Central memory CD8-positive, alpha-beta T cell (primary cell): ENCODE data around the gene SLIT3.

Experiments used
- ATAC-seq: fragments of 150-1000 bp; cut with Tn5 transposase; replicated peaks from 2 replicates; pipeline ENCODE4 v1.10.0; 2022; ENCODE audit warnings: mild to moderate bottlenecking, moderate FRiP score, moderate number of reproducible peaks; ENCODE audit not compliant: poor library complexity, severe bottlenecking; ENCODE audit errors: extremely low read depth
- DNase-seq, 2 donors: peaks; one replicate each; pipeline ENCODE4 v3.0.0; 2021; ENCODE audit warnings: low spot score in 2 of 2
- H3K27ac Mint-ChIP-seq: one replicate; pipeline ENCODE4 v1.8.0; 2022; ENCODE audit warnings: low read depth, mild to moderate bottlenecking, moderate library complexity, mixed read lengths
- H3K27me3 Mint-ChIP-seq: one replicate; pipeline ENCODE4 v1.8.0; 2022; ENCODE audit warnings: mixed read lengths
- H3K36me3 Mint-ChIP-seq: one replicate; pipeline ENCODE4 v1.8.0; 2022; ENCODE audit warnings: mild to moderate bottlenecking, moderate library complexity, mixed read lengths; ENCODE audit not compliant: insufficient read depth
- H3K4me1 Mint-ChIP-seq: one replicate; pipeline ENCODE4 v1.8.0; 2022; ENCODE audit warnings: mixed read lengths
- H3K4me3 Mint-ChIP-seq: one replicate; pipeline ENCODE4 v1.8.0; 2022; ENCODE audit warnings: mild to moderate bottlenecking, moderate library complexity, mixed read lengths
- H3K9me3 Mint-ChIP-seq: one replicate; pipeline ENCODE4 v1.8.0; 2022; ENCODE audit warnings: mixed read lengths

The SLIT3 gene

DNA sequence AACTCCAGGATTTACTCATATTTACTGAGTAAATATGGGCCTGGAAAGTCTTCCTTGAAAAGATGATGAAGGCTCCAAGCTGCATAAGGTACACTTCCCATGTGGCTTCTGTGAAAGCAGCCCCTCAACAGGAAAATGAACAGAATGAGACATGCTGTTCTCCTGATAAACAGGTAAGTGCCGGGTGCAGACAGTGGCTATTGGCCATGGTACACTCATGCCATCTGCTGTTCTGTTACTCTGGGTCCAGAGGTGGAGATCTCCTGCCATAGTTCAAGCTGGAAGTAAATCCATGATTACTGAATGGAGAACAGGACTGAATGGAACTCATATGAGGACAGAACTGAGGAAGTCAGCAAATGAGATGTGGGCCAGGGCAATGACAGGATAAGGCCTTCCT, 103.6 kb downstream of the SLIT3 start:
- Mint-ChIP-seq H3K9me3 (no peaks in the 10 kb centered on the region), H3K27ac (no peak overlapping the region), H3K4me1 (no peaks in the 10 kb centered on the region), H3K4me3 (no peak overlapping the region), H3K36me3 (peaks cover 3% of the 10 kb centered on the region), H3K27me3 (no peaks in the 10 kb centered on the region)
- DNase-seq (no peak), ATAC-seq (no peak)

DNA sequence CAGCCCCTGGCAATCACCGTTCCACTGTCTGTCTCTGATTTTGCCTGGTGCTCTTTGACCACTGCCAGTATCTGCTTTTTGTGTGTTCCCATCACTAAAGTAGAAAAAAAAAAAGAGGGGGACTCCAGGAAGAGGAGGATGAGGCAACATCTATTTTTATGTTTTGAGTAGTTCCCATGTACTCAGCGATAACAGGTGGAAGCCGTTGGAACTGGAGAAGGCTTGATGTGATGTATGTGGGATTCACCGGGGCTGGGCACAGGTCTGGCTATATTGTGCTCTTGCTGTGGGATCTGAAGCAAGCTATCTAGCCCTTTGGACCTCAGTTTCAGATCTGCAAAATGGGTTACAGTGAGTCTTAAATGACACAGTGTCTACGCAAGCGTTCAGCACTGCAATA, 104.9 kb downstream of the SLIT3 start:
- Mint-ChIP-seq H3K9me3 (no peaks in the 10 kb centered on the region), H3K27me3 (no peaks in the 10 kb centered on the region), H3K4me3 (no peak overlapping the region), H3K36me3 (peaks cover 3% of the 10 kb centered on the region), H3K27ac (no peak overlapping the region), H3K4me1 (no peaks in the 10 kb centered on the region)
- no peak for ATAC-seq
- DNase-seq: no peak

GRCh38 chr5:169195601-169196000, 105.3 kb downstream of the SLIT3 start:
- Mint-ChIP-seq H3K4me3 (no peak overlapping the region), H3K9me3 (no peaks in the 10 kb centered on the region), H3K4me1 (no peaks in the 10 kb centered on the region), H3K27me3 (no peaks in the 10 kb centered on the region), H3K27ac (no peak overlapping the region), H3K36me3 (peaks cover 3% of the 10 kb centered on the region)
- ATAC-seq (no peak), DNase-seq (no peak)

- Mint-ChIP-seq H3K4me3 (no peak overlapping the region), H3K27me3 (peaks cover 8% of the 10 kb centered on the region), H3K36me3 (no peaks in the 10 kb centered on the region), H3K4me1 (no peaks in the 10 kb centered on the region), H3K27ac (no peak overlapping the region), H3K9me3 (no peaks in the 10 kb centered on the region)
- no peak for ATAC-seq
- no peak for DNase-seq
Observed at GRCh38 chr5:169192536-169192935, 108.4 kb downstream of the SLIT3 start.

- no peaks in the 10 kb centered on the region for H3K4me1 Mint-ChIP-seq
Observed at GRCh38 chr5:169190849-169191248, 110.1 kb downstream of the SLIT3 start.

DNA sequence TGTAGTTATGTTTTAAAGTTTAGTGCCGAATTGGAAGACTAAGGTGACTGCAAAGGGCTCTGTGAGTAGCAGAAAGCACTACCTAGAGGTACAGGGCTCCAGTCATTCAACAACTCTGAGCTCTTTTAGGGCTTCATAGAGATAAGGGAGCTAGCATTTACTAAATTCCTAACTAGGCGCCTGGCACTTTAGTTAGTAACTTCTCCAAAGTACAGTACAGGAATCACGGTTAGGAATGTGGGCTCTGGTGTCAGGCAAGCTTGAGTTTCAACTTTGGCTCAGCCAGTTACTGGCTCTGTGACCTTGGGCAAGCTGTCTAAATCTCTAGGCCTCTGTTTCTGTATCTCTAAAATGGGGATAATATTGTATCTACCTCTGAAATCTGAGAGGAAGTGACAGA, 115.3 kb downstream of the SLIT3 start:
- ATAC-seq (no peak), DNase-seq (no peak)
- no peaks in the 10 kb centered on the region for H3K4me1 Mint-ChIP-seq
- H3K9me3 Mint-ChIP-seq: no peaks in the 10 kb centered on the region
- no peaks in the 10 kb centered on the region for H3K36me3 Mint-ChIP-seq
- no peak overlapping the region for H3K27ac Mint-ChIP-seq
- H3K4me3 Mint-ChIP-seq: no peak overlapping the region
- peaks cover 8% of the 10 kb centered on the region for H3K27me3 Mint-ChIP-seq

More at GRCh38 chr5:169190849-169191248, 110.1 kb downstream of the SLIT3 start:
- Mint-ChIP-seq H3K27ac (no peak overlapping the region), H3K4me3 (no peak overlapping the region), H3K36me3 (no peaks in the 10 kb centered on the region), H3K9me3 (no peaks in the 10 kb centered on the region), H3K27me3 (peaks cover 8% of the 10 kb centered on the region)
- DNase-seq (no peak), ATAC-seq (no peak)

DNA sequence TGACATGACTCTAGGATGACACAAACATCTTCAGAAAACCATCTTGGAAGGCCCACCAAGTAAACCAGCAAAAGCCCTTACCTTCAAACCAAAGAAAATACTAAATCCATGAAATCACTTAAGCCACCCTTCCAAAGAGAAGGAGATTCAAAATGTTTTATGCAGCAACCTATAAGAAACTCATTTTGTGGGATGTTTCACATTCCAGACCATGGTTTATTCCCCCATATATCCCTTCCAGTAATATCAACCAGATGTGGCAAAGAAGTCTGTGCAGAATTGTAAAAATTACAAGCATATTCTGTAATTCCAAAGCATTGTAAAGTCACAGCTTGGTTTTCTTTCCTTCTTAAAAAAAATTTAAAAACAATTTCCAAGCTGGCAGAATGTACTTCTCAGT, 117.4 kb downstream of the SLIT3 start:
- Mint-ChIP-seq H3K9me3 (no peaks in the 10 kb centered on the region), H3K4me3 (no peak overlapping the region), H3K27ac (no peak overlapping the region), H3K27me3 (peaks cover 2% of the 10 kb centered on the region), H3K4me1 (no peaks in the 10 kb centered on the region), H3K36me3 (no peaks in the 10 kb centered on the region)
- ATAC-seq (no peak), DNase-seq (no peak)

GRCh38 chr5:169182797-169183196, 118.1 kb downstream of the SLIT3 start:
- no peaks in the 10 kb centered on the region for H3K36me3 Mint-ChIP-seq
- ATAC-seq (no peak), DNase-seq (no peak)
- no peaks in the 10 kb centered on the region for H3K27me3 Mint-ChIP-seq
- H3K9me3 Mint-ChIP-seq: no peaks in the 10 kb centered on the region
- no peak overlapping the region for H3K27ac Mint-ChIP-seq
- H3K4me1 Mint-ChIP-seq: no peaks in the 10 kb centered on the region
- H3K4me3 Mint-ChIP-seq: no peak overlapping the region

- no peaks in the 10 kb centered on the region for H3K4me1 Mint-ChIP-seq
- no peak overlapping the region for H3K4me3 Mint-ChIP-seq
- no peaks in the 10 kb centered on the region for H3K27me3 Mint-ChIP-seq
- no peak for DNase-seq
- H3K36me3 Mint-ChIP-seq: no peaks in the 10 kb centered on the region
- no peaks in the 10 kb centered on the region for H3K9me3 Mint-ChIP-seq
- no peak for ATAC-seq
- H3K27ac Mint-ChIP-seq: no peak overlapping the region
Observed at GRCh38 chr5:169181814-169182213, 119.1 kb downstream of the SLIT3 start.

- no peaks in the 10 kb centered on the region for H3K9me3 Mint-ChIP-seq
- no peak overlapping the region for H3K27ac Mint-ChIP-seq
- no peak overlapping the region for H3K4me3 Mint-ChIP-seq
- no peaks in the 10 kb centered on the region for H3K36me3 Mint-ChIP-seq
- ATAC-seq (no peak), DNase-seq (no peak)
- no peaks in the 10 kb centered on the region for H3K27me3 Mint-ChIP-seq
- no peaks in the 10 kb centered on the region for H3K4me1 Mint-ChIP-seq
Observed at GRCh38 chr5:169178754-169179153, 122.2 kb downstream of the SLIT3 start.

DNA sequence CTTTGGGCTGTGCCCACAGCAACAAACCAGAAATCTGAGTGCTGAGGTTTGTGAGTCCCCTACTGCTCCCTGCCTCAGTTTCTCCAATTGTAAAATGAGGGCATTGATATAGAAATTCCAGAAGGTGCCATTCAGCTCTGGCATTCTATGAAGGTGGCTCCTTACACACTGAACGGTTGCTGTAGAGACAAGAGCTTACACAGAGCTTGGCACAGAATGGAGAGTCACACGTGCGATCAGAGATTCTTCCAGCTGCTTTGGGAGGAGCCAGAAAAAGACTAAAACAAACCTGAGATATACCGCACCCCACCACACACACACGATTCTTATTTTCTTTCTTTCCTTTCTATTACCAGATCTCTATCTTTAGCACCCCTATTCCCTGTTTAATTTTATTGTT, 122.7 kb downstream of the SLIT3 start:
- H3K27ac Mint-ChIP-seq: no peak overlapping the region
- no peak for ATAC-seq
- DNase-seq: no peak
- no peak overlapping the region for H3K4me3 Mint-ChIP-seq
- no peaks in the 10 kb centered on the region for H3K27me3 Mint-ChIP-seq
- H3K4me1 Mint-ChIP-seq: no peaks in the 10 kb centered on the region
- H3K9me3 Mint-ChIP-seq: no peaks in the 10 kb centered on the region
- no peaks in the 10 kb centered on the region for H3K36me3 Mint-ChIP-seq

DNA sequence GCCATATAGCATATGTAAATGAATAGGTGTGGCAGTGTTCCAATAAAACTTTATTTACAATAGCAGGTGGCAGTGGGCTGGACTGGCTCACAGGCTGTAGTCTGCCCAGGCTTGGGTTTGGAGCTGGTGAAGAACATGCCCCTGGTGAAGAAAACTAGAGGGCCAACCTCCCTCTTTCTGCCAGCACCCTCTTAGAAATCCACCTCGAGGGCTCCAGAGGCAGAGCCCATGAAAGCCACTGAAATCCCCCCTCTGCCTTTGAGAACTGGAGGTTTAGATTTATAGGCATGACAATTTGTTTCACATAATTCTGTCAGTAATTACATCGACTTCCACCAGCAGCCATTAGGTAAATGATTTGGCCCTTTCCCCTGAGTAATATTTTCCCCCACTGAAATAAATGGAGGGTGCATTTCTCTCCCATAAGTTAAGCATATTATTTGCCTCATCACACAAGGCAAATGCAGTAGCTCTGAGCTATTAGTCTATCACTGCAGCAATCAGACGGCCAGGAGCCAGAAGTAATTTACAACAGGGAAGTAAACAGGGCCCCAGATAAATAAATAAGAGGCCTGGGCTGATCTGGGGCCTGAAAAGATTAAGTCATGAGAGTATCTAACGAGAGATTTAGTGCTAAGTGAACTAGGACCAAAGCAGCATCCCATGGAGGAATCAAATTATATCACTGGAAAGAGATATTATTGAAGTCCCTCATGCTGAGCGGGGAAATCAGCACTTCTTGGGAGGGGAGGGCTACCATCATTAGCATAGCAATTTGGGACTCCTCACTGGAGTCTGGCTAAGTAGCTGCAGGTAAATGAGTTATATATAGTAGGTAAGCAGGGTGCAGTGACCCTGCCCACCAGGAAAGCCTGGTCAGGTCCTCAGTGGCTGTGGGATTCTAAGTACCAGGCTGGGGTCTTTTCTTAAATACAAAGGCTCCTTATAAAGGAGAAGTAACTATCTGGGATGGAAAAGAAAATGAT, 123.9 kb downstream of the SLIT3 start:
- Mint-ChIP-seq H3K4me1 (no peaks in the 10 kb centered on the region), H3K36me3 (no peaks in the 10 kb centered on the region), H3K27ac (no peak overlapping the region), H3K9me3 (no peaks in the 10 kb centered on the region), H3K27me3 (no peaks in the 10 kb centered on the region), H3K4me3 (no peak overlapping the region)
- no peak for DNase-seq
- no peak for ATAC-seq

DNA sequence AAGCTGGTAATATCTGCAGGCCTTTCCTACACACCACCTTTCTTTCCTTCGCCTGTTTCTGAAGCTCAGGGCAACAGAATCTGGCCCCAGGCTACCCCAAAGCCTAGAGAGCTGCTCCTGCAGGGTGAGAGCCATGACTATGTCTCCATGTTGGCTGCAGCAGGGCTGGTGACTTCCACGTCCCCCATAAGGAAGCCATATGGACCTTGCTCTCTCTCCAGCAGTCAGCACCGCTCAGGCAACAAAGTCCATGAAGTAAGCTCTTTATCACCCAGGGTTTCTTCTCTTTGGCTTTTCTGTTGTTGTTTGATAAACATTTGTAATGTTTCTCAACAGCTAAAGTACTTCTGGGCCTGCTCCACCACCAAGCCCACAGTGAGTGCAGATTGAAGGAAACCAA, 125.2 kb downstream of the SLIT3 start:
- ATAC-seq (no peak), DNase-seq (no peak)
- no peak overlapping the region for H3K4me3 Mint-ChIP-seq
- no peaks in the 10 kb centered on the region for H3K27me3 Mint-ChIP-seq
- no peaks in the 10 kb centered on the region for H3K36me3 Mint-ChIP-seq
- H3K4me1 Mint-ChIP-seq: no peaks in the 10 kb centered on the region
- H3K9me3 Mint-ChIP-seq: no peaks in the 10 kb centered on the region
- H3K27ac Mint-ChIP-seq: no peak overlapping the region
